Breast epithelium (tissue), 4 donors: ENCODE measurements around the gene CCDC30. TPM values are rescaled to one million over a fixed set of nuclear protein-coding genes. Genes with fewer than 3 reads are reported as not detected.
"Not testable (repeated sequence)": the region's sequence is repeated elsewhere in the genome, so short reads cannot be mapped to it uniquely, and the experiment has no call there.

Source experiments
- DNase-seq, 2 donors: peaks; one replicate each; pipeline ENCODE4 v3.0.0-alpha.2; 2019; ENCODE audit warnings: low spot score in 2 of 2
- H3K27ac ChIP-seq, 2 donors: fragments of 200-600 bp; sonication (generic) in 1 of 2; one replicate each; pipeline ENCODE4 v1.5.1; 2016 to 2019; ENCODE audit warnings: mild to moderate bottlenecking in 1 of 2
- H3K27me3 ChIP-seq, 2 donors: fragments of 200-600 bp; sonication (generic) in 1 of 2; one replicate each; pipeline versions ENCODE4 v1.5.1 to v1.6.0; 2017 to 2019; ENCODE audit warnings: control low read depth in 1 of 2, mild to moderate bottlenecking in 1 of 2
- H3K36me3 ChIP-seq: fragments of 200-600 bp; one replicate; pipeline ENCODE4 v1.5.1; 2019
- H3K4me1 ChIP-seq, 2 donors: fragments of 200-600 bp; sonication (generic); one replicate each; pipeline ENCODE4 v1.5.1; 2016 to 2019; ENCODE audit warnings: control low read depth in 1 of 2
- H3K4me3 ChIP-seq, 3 donors: fragments of 200-600 bp; sonication (generic); 1 replicate in 2 of 3; 2 replicates in 1 of 3; pipeline ENCODE4 v1.5.1; 2016 to 2019; ENCODE audit warnings: mild to moderate bottlenecking in 3 of 3, moderate library complexity in 2 of 3
- H3K9me3 ChIP-seq, 2 donors: fragments of 200-600 bp; sonication (generic) in 1 of 2; one replicate each; pipeline ENCODE4 v1.5.1; 2016 to 2019; ENCODE audit warnings: control low read depth in 1 of 2
- POLR2A ChIP-seq: fragments of 450-650 bp; IDR thresholded peaks from one replicate; pipeline ENCODE4 v1.6.1; 2016; ENCODE audit warnings: antibody characterized with exemption, mild to moderate bottlenecking, moderate library complexity
- POLR2AphosphoS5 ChIP-seq, 3 donors: sonication (generic); formaldehyde crosslinking; IDR thresholded peaks; one replicate each; pipeline ENCODE4 v1.6.1; 2017; ENCODE audit warnings: antibody characterized with exemption in 3 of 3
- intact Hi-C: fragments of 100-400 bp; cut with DNase I; formaldehyde crosslinking; loops from one replicate; pipeline ENCODE4 v1.15.1; 2023; ENCODE audit warnings: low total_unique reads
- total RNA-seq, 3 donors: library from RNA; depleted of rRNA; stranded (reverse); fragments of >200 nt; gene quantifications; one replicate each; pipeline ENCODE4 v1.1.0, GENCODE V29; 2016
- TF ChIP-seq, protein P1 (sequence below), 3 donors: fragments of 450-650 bp; IDR thresholded peaks; one replicate each; pipeline ENCODE4 v1.5.1; 2016 to 2017; ENCODE audit warnings: antibody characterized with exemption in 3 of 3, mild to moderate bottlenecking in 3 of 3, moderate library complexity in 3 of 3

The CCDC30 gene
- total RNA-seq, 3 donors from 2014 or later: 3.4 to 15.4 (median 14.0) TPM

DNA sequence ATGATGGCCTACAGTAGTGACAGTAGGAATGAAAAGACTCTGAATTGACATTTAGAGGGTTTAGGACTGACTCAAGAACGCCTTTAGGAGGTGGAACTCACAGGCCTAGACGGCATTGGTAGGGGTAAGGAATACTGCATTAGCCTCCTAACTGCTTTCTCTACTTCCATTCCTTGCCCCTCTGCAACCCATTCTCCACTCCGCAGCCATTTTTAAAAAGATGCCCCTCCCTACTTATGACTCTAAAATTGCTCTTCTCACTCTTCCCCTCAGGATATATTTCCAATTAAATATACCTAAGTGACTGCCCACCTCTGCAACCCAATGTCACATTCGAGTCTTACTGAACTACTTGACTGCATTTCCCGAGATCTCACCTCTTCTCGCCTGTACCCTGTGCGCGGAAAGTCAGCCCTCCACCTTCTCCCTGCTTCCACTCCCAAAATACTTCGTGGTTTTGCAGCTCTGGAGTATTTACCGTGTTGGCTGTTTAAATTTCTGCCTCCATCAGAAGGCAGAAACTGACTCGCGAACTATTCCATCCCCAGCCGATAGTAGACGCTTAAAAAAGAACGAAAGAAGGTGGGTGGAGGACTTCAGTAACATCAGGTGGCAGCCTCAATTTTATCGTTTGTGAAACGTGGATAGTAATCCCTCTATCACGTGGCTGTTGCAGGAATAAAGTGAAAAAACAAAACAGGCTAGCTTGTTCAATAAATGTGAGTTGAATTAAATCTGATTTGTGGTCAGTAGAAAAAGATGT, 218.0 kb downstream of the CCDC30 start:
- H3K27me3 ChIP-seq: no peaks in the 10 kb centered on the region
- peak overlapping the region; percentile 66 to 94 (median 80) for H3K4me3 ChIP-seq
- TF ChIP-seq POLR2AphosphoS5 (IDR thresholded peaks at IDR 0.05) (no peak), POLR2A (no peak)
- TF ChIP-seq, protein P1, sequence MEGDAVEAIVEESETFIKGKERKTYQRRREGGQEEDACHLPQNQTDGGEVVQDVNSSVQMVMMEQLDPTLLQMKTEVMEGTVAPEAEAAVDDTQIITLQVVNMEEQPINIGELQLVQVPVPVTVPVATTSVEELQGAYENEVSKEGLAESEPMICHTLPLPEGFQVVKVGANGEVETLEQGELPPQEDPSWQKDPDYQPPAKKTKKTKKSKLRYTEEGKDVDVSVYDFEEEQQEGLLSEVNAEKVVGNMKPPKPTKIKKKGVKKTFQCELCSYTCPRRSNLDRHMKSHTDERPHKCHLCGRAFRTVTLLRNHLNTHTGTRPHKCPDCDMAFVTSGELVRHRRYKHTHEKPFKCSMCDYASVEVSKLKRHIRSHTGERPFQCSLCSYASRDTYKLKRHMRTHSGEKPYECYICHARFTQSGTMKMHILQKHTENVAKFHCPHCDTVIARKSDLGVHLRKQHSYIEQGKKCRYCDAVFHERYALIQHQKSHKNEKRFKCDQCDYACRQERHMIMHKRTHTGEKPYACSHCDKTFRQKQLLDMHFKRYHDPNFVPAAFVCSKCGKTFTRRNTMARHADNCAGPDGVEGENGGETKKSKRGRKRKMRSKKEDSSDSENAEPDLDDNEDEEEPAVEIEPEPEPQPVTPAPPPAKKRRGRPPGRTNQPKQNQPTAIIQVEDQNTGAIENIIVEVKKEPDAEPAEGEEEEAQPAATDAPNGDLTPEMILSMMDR (IDR thresholded peaks at IDR 0.05): no peak
- intact Hi-C loops: no loop called here
- H3K27ac ChIP-seq: peak overlapping the region; percentile 86 to 91
- no peak for DNase-seq
- no peaks in the 10 kb centered on the region for H3K9me3 ChIP-seq
- peaks cover 7 to 15% of the 10 kb centered on the region in 2 donors for H3K4me1 ChIP-seq
- no peaks in the 10 kb centered on the region for H3K36me3 ChIP-seq

DNA sequence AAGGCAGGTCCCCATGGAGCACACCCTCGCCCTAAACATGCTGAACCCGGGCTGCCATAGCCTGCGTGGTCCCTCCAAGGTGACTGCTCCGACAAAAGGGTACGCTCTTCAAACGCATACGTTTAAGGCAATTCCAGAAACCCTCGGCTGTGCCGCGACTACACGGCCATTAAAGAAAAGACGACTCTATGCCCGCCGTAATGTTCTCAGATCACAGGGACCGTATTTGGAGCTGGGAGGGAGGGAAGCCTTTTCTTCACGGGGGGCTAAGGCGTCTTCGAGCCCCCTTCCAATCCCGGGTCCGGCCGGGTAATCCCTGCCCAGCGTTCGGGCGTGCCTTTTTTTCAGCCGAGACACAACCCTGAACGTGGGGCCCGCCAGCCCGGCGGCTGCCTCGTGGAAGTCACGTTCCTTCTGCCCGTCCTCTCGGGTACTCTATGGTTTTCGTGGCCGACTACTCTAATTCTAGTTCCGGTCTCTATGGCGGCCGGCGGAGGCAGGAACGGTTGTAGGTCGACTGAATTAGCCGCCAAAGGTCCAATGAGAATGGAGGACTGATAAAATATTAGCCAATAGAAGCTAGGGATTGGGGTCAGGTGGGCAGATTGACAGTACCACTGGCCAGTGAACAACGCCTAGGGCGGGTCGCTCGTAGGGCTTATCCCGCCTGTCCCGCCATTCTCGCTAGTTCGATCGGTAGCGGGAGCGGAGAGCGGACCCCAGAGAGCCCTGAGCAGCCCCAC, 218.8 kb downstream of the CCDC30 start, which contains the start of gene YBX1:
Gene YBX1 (plus strand): TSS at position 678 of the 743 bp plus-strand sequence. CDS start 148 bp downstream, outside the sequence.
- DNase-seq: peak; percentile 97 to 98
- Histone ChIP-seq H3K27ac (peak within 1 kb of the TSS; percentile 86 to 91), H3K27me3 (no peaks in the 10 kb centered on the region), H3K4me3 (peak within 1 kb of the TSS; percentile 66 to 94 (median 80)), H3K9me3 (no peaks in the 10 kb centered on the region), H3K4me1 (peaks cover 7 to 15% of the 10 kb centered on the region in 2 donors), H3K36me3 (no peaks in the 10 kb centered on the region)
- TF ChIP-seq, protein P1 (IDR thresholded peaks at IDR 0.05): no peak
- TF ChIP-seq POLR2A (peak; percentile 78), POLR2AphosphoS5 (IDR thresholded peaks at IDR 0.05) (peak; percentile 84 to 90 (median 89))
- intact Hi-C loops: no loop called here

DNA sequence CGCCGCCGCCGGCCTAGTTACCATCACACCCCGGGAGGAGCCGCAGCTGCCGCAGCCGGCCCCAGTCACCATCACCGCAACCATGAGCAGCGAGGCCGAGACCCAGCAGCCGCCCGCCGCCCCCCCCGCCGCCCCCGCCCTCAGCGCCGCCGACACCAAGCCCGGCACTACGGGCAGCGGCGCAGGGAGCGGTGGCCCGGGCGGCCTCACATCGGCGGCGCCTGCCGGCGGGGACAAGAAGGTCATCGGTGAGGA, 219.3 kb downstream of the CCDC30 start:
- peak overlapping the region; percentile 86 to 91 for H3K27ac ChIP-seq
- intact Hi-C loops: not testable (repeated sequence)

DNA sequence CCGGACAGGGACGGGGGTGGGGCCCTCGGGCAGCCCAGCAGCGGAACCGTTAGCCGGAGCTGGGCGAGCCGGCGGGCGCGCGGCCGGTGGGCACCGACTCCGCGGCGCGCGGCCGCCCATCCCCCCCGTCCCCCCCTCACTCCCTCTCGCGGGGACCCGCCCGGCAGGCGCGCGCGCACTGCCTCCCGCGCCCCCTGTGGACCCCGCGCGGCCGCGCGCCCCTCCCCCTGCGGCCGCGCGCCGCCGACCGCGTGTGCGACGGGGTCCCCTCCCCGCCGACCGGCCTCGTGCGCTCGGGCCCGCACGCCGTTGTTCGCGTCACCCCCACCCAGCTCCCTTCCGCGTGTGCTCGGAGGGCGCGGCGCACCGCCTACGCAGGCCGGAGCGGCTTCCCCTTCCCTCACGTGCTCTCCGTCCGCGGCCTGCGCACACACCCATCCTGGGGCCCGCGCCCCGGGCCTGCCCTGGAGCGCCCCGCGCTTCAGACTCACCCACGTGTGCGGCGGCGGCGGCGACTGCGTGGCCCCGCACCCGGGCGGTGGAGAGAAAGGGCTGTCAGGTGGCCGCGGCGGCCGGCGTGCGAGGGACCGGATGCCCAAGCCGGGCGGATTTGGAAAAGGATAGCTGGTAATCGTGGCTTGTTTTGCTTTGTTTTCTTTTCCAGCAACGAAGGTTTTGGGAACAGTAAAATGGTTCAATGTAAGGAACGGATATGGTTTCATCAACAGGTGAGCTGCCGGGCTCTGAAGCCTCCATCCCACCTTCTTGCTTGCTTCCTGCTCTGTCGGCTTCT, 219.8 kb downstream of the CCDC30 start:
- Histone ChIP-seq H3K9me3 (no peaks in the 10 kb centered on the region), H3K27me3 (no peaks in the 10 kb centered on the region), H3K4me1 (peaks cover 7 to 15% of the 10 kb centered on the region in 2 donors), H3K27ac (peak overlapping the region; percentile 86 to 91), H3K4me3 (peak overlapping the region; percentile 66 to 94 (median 80)), H3K36me3 (no peaks in the 10 kb centered on the region)
- intact Hi-C loops: no loop called here
- TF ChIP-seq, protein P1 (IDR thresholded peaks at IDR 0.05): no peak
- TF ChIP-seq POLR2A: no peak
- TF ChIP-seq POLR2AphosphoS5 (IDR thresholded peaks at IDR 0.05): peak in 2 of 3 donors; percentile 50 to 52
- peak in 1 of 2 donors; percentile 38 for DNase-seq

More for the DNA sequence above, 219.3 kb downstream of the CCDC30 start:
- Histone ChIP-seq H3K4me3 (peak overlapping the region; percentile 66 to 94 (median 80)), H3K4me1 (peaks cover 7 to 15% of the 10 kb centered on the region in 2 donors)
- DNase-seq, H3K27me3 ChIP-seq, H3K9me3 ChIP-seq, H3K36me3 ChIP-seq: not testable (repeated sequence)

DNA sequence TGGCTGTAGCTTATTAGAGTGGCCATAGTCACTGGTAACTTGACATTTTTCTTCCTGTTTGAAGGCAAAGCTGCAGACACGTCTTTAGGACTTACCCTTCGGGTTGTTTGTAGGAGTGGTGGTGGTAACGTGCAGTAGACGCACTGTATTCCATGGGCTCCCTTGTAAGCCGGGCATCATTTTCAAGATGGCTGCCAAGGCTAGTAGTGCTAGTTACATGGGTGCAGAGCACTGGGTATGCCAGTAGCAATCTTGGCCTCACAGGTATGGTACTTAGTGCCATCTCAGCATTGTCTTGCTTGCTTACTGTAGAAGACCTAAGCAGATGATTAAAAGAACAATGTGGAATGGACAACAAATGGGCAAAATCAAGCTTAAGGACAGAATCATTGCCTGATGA, 221.1 kb downstream of the CCDC30 start:
- H3K27ac ChIP-seq: no peak overlapping the region
- no peaks in the 10 kb centered on the region for H3K36me3 ChIP-seq
- H3K9me3 ChIP-seq: no peaks in the 10 kb centered on the region
- TF ChIP-seq POLR2AphosphoS5 (IDR thresholded peaks at IDR 0.05): no peak
- no peak for TF ChIP-seq POLR2A
- TF ChIP-seq, protein P1 (IDR thresholded peaks at IDR 0.05): no peak
- H3K4me1 ChIP-seq: peaks cover 7 to 15% of the 10 kb centered on the region in 2 donors
- H3K4me3 ChIP-seq: peak overlapping the region in 2 of 3 donors; percentile 66 to 80
- H3K27me3 ChIP-seq: no peaks in the 10 kb centered on the region
- no peak for DNase-seq
- intact Hi-C loops: no loop called here
